Tibial artery (tissue), 4 donors: ENCODE measurements around the gene SLC1A4.

Experiments
- DNase-seq, 2 donors: peaks; one replicate each; pipeline ENCODE4 v3.0.0-alpha.2; 2019
- H3K27ac ChIP-seq, 2 donors: fragments of 200-600 bp; sonication (generic) in 1 of 2; 1 replicate in 1 of 2; 2 replicates in 1 of 2; pipeline ENCODE4 v1.5.1; 2018 to 2019; ENCODE audit warnings: mild to moderate bottlenecking in 1 of 2
- H3K27me3 ChIP-seq, 2 donors: fragments of 200-600 bp; sonication (generic) in 1 of 2; one replicate each; pipeline versions ENCODE4 v1.5.1 to v1.6.0; 2016 to 2019
- H3K36me3 ChIP-seq, 3 donors: fragments of 200-600 bp; sonication (generic) in 2 of 3; one replicate each; pipeline ENCODE4 v1.5.1; 2016 to 2019; ENCODE audit warnings: mild to moderate bottlenecking in 2 of 3
- H3K4me1 ChIP-seq, 4 donors: fragments of 200-600 bp; sonication (generic) in 2 of 4; 1 replicate in 3 of 4; 2 replicates in 1 of 4; pipeline ENCODE4 v1.5.1; 2016 to 2019
- H3K4me3 ChIP-seq, 2 donors: fragments of 200-600 bp; sonication (generic) in 1 of 2; 1 replicate in 1 of 2; 2 replicates in 1 of 2; pipeline ENCODE4 v1.5.1; 2018 to 2019; ENCODE audit warnings: mild to moderate bottlenecking in 2 of 2
- H3K9me3 ChIP-seq, 3 donors: fragments of 200-600 bp; sonication (generic) in 1 of 3; one replicate each; pipeline ENCODE4 v1.5.1; 2016 to 2019
- intact Hi-C: fragments of 100-400 bp; cut with DNase I; formaldehyde crosslinking; loops from one replicate; pipeline ENCODE4 v1.15.0; 2023; ENCODE audit warnings: low total_unique reads
- TF ChIP-seq, protein P1 (sequence below), 2 experiments: fragments of 200-600 bp in 1 of 2; fragments of 450-650 bp in 1 of 2; IDR thresholded peaks; one replicate each; pipeline ENCODE4 v1.5.1; 2017 to 2019; ENCODE audit warnings: antibody characterized with exemption in 2 of 2, mild to moderate bottlenecking in 1 of 2, moderate library complexity in 1 of 2

Gene SLC1A4

DNA sequence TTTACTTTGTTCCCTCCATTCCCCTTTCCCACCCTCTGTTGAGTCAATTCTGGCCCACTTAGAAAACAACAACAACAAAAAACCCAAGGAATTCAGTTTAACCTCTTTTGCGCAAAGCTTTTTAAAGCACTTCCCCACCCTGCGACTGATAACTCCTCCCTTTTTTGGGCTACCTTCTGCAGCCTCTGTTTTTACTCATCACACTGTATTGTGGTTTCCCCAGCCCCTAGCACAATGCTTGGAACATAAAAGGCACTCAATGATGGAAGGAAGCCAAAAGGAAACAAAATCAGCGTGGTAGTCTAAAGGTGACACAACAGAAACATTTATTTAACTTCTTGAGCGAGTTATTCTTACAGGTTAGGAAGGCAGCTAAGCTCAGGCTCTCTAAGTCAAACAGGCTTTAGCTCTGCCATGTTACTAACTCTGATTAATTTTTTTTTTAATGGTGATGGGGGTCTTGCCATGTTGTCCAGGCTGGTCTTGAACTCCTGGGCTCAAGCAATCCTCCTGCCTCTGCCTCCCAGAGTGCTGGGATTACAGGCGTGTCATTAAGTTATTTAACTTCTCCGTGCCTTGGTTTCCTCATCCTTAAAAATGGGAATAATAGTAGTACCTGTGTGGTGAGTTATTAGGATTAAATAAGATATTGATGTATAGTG, 68.3 kb downstream of the SLC1A4 start:
- Histone ChIP-seq H3K9me3 (no peaks in the 10 kb centered on the region), H3K4me3 (peak overlapping the region; percentile 89 to 99), H3K4me1 (peaks cover 0 to 61% (median 29%) of the 10 kb centered on the region in 4 donors), H3K27me3 (no peaks in the 10 kb centered on the region), H3K27ac (peak overlapping the region; percentile 84 to 91), H3K36me3 (no peaks in the 10 kb centered on the region)
- no peak for DNase-seq
- intact Hi-C loops, result loop anchor here (10.0 kb wide), 1 partner anchor 63 kb away; no protein-coding TSS in a partner anchor
- TF ChIP-seq, protein P1, sequence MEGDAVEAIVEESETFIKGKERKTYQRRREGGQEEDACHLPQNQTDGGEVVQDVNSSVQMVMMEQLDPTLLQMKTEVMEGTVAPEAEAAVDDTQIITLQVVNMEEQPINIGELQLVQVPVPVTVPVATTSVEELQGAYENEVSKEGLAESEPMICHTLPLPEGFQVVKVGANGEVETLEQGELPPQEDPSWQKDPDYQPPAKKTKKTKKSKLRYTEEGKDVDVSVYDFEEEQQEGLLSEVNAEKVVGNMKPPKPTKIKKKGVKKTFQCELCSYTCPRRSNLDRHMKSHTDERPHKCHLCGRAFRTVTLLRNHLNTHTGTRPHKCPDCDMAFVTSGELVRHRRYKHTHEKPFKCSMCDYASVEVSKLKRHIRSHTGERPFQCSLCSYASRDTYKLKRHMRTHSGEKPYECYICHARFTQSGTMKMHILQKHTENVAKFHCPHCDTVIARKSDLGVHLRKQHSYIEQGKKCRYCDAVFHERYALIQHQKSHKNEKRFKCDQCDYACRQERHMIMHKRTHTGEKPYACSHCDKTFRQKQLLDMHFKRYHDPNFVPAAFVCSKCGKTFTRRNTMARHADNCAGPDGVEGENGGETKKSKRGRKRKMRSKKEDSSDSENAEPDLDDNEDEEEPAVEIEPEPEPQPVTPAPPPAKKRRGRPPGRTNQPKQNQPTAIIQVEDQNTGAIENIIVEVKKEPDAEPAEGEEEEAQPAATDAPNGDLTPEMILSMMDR (IDR thresholded peaks at IDR 0.05), result no peak

DNA sequence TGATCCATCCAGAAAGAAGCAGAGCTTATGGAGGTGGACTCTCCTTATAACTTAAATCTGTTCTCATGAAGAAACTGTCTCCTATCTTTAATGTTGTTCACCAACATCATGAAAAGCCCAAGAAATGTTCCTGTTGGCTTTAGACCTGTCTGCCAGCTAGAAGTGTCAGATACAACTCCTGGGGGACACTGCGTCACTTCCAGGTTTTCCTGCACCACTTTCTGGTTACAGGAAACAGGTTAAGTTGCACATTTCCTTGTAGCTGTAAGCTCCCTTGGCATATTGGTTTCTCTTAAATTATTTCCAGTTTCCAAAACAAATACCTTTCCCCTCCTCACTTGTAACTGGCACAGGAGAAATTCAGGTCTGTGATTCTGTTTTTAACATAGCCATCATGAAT, 69.9 kb downstream of the SLC1A4 start:
- Histone ChIP-seq H3K4me1 (peaks cover 0 to 76% (median 37%) of the 10 kb centered on the region in 4 donors), H3K27ac (no peak overlapping the region), H3K27me3 (no peaks in the 10 kb centered on the region), H3K36me3 (no peaks in the 10 kb centered on the region), H3K4me3 (no peak overlapping the region), H3K9me3 (no peaks in the 10 kb centered on the region)
- TF ChIP-seq, protein P1 (IDR thresholded peaks at IDR 0.05), result no peak
- DNase-seq, result peak in 1 of 2 donors; percentile 26
- intact Hi-C loops, result loop anchor here (10.0 kb wide), 1 partner anchor 64 kb away; no protein-coding TSS in a partner anchor

DNA sequence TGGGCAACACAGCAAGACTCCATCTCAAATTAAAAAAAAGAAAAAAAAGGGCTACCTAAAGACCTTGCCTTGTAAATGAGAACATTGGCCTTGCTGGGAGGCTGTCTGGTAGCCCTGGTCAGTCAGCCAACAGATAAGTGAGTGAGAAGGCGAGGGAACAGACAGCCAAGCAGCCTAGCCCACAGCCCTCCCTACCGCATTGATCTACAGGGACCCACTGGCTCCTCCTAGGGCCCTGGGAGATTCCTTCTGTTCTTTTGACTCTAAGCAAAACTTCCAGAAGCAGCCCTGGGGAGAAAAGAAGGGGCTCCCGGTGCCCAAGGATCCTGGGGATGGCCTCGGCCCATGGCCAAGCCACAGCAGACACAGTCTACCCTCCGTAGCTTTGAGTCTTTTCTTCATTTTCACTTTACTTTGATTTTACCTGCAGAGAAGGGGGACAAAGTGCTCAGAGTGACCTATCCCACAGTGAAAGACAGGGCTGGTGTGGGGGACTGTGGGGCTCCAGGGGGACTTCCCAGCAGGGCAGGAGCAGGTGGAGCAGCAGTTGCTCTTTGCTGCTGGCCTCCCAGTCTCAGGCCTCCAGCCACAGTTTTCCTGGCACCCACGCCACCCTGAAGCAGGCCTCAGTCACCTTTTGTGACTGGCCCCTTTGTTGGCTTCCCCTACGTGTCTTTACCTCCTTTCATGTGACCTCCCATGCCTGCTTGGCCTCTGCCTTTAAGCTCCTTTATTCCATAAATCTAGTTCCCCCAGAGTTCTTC, 72.1 kb downstream of the SLC1A4 start:
- no peak overlapping the region for H3K4me3 ChIP-seq
- H3K27me3 ChIP-seq, result no peaks in the 10 kb centered on the region
- intact Hi-C loops, result loop anchor here (5.0 to 10.0 kb wide), 3 partner anchors 101 to 493 kb away; no protein-coding TSS in a partner anchor
- H3K9me3 ChIP-seq, result no peaks in the 10 kb centered on the region
- DNase-seq, result peak in 1 of 2 donors; percentile 16
- H3K36me3 ChIP-seq, result no peaks in the 10 kb centered on the region
- TF ChIP-seq, protein P1 (IDR thresholded peaks at IDR 0.05), result no peak
- no peak overlapping the region for H3K27ac ChIP-seq
- H3K4me1 ChIP-seq, result peaks cover 0 to 92% (median 44%) of the 10 kb centered on the region in 4 donors

DNA sequence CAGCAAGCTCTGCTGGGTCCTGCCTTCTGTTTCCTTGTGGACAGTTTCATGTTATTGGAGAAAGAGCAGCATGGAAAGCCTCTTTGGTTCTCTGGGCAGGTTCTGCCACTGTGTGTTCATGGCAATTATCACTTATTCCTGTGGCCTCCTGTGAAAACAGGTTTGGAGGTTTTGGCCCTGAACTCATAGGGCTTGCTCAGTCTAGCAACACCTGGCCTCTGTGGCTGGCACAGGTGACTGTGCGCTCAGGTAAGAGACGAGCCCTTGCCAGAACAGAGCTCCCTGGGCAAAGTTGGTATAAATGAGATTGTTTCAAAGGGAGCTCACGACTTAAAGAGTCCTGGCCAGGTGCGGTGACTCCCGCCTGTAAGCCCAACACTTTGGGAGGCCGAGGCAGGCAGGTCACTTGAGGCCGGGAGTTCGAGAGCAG, 72.7 kb downstream of the SLC1A4 start:
- no peaks in the 10 kb centered on the region for H3K9me3 ChIP-seq
- TF ChIP-seq, protein P1 (IDR thresholded peaks at IDR 0.05), result no peak
- H3K4me1 ChIP-seq, result peaks cover 0 to 91% (median 44%) of the 10 kb centered on the region in 4 donors
- no peak overlapping the region for H3K27ac ChIP-seq
- DNase-seq, result no peak
- intact Hi-C loops, result loop anchor here (5.0 to 10.0 kb wide), 3 partner anchors 100 to 493 kb away; no protein-coding TSS in a partner anchor
- H3K27me3 ChIP-seq, result no peaks in the 10 kb centered on the region
- H3K4me3 ChIP-seq, result no peak overlapping the region
- no peaks in the 10 kb centered on the region for H3K36me3 ChIP-seq

DNA sequence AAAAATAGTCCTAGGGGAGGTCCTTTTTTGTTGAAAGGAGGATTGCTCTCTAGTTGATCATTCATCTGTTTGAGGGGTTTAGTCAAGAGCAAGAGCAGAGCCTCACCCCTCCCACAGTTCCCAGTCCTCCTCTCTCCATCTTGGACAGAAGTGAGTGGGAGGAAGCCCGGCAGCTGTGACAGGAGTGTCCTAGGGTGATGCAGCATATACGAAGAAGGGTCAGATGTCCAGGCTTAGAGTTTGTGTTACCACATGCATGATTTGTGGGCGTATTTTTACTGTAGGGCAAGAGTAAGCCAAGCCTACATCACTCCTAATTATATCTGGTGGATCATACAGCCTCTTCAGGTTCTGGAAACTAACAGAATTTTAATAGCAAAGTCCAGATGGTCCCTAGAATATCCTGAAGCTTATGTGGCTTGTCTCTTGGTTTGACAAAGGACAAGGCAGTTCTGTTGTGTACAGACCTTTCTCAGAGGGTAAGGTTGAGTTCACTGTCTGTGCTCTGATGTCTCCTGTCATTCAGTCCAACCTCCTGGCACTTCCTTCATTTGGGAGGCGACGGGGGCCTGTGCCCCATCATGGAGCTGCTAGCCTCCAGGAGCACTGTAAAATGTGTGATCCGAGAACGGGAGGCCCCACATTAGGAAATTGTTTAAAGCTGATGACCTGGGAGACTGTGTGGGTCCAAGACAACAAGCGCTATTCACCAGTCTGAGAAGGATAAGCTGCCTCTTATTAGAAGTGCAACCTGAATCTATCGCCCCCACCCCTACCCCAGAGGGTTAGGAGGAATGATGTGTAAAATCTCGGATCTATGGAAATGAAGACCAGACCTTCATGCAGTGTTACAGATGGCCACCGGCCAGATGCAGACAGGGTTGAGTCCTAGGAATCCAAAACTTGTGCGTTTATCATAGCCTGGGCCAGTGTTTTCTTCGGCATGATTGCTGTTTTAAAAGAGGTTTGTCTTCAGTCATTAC, 73.9 kb downstream of the SLC1A4 start:
- H3K9me3 ChIP-seq, result no peaks in the 10 kb centered on the region
- no peak overlapping the region for H3K4me3 ChIP-seq
- peaks cover 0 to 86% (median 46%) of the 10 kb centered on the region in 4 donors for H3K4me1 ChIP-seq
- intact Hi-C loops, result loop anchor here (5.0 to 10.0 kb wide), 3 partner anchors 99 to 492 kb away; no protein-coding TSS in a partner anchor
- no peaks in the 10 kb centered on the region for H3K36me3 ChIP-seq
- no peaks in the 10 kb centered on the region for H3K27me3 ChIP-seq
- TF ChIP-seq, protein P1 (IDR thresholded peaks at IDR 0.05), result no peak
- no peak overlapping the region for H3K27ac ChIP-seq
- peak in 1 of 2 donors; percentile 19 for DNase-seq
